GM21529 (cell line): ENCODE results near the gene NOP56.

Experiments used
- ATAC-seq: cut with Tn5 transposase; IDR thresholded peaks from one replicate; pipeline ENCODE4 v1.9.1; 2021; ENCODE audit not compliant: unreplicated experiment

Gene NOP56

GRCh38 chr20:2640260-2640659 is 12.2 kb upstream of the NOP56 start:
- ATAC-seq, result no peak

DNA sequence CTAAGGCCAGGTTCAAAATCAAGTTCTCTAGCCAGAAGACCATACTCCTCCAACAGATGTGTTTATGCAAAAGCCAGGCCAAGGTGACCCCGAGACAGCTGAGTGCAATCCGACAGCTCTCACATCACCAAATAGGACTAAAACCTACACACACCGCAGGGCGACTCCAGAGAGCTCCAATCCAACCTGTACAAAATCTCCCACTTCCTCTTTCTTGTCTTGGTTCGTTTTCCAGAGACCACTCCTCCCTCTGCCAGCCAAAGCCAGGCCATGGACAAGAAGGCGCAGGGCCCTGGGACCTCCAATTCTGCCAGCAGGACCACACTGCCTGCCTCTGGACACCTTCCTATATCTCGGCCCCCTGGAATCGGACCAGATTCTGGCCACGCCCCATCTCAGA is 11.5 kb upstream of the NOP56 start:
- ATAC-seq, result no peak

DNA sequence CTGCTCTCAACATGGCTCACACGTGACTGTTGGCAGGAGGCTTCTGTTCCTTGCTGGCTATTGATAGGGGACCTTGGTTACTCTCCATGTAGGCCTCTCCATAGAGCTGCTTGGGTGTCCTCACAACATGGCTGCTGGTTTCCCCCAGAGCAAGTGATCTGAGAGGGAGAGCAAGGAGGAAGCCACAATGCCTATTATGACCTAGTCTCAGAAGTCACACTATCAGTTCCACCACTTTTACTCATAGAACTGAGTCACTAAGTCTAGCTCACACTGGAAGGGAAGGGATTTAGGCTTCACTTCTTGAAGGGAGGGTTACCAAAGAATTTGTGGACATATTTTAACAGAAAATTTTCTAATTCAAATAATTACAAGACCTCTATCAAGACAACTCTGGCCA is 8.7 kb upstream of the NOP56 start:
- ATAC-seq, result no peak

GRCh38 chr20:2652724-2653555 is 508 bp downstream of the NOP56 start:
- ATAC-seq, result peak; percentile 47

DNA sequence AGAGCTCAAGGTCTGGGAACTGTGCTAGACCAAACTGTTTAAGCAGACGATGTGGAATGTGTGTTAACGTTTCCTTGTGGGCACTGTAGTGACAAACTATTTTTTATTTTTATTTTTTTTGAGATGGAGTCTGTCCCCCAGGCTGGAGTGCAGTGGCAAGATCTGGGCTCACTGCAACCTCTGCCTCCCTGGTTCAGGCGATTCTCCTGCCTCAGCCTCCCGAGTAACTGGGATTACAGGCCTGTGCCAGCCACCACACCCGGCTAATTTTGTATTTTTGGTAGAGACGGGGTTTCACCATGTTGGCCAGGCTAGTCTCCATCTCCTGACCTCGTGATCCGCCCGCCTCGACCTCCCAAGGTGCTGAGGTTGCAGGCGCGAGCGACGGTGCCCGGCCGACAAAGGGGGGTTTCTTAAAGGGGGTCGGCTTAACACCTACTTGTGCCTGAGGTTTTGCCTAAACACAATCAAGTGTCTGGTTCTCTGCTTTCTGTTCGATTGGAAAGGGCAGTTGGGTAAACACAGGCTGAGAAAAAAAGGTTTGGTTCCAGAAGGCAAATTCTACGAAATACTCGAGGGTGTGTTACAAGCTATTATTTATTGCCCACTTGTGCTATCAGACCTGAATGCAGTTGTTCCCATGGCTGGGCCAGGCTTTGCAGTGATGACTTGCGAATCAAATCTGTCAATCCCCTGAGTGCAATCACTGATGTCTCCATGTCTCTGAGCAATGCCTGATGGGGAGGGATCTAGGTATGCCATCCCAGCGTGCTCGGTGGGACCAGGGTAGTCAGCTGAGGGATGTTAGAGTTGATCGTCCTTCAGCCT is 1.3 kb downstream of the NOP56 start:
- no peak for ATAC-seq

DNA sequence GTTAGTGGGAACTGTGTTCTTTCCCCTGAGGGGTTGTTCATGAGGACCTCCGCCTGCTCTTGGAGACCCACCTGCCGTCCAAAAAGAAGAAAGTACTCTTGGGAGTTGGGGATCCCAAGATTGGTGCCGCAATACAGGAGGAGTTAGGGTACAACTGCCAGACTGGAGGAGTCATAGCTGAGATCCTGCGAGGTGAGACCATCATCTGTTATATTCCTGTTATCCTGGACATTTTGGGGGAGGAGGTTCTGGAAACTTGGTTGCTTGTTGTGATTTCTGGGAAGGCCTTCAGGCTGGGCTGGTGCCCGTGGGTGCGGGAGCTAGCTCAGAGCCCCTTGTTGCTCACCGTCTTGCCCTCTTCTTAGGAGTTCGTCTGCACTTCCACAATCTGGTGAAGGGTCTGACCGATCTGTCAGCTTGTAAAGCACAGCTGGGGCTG is 2.0 kb downstream of the NOP56 start:
- ATAC-seq, result no peak

DNA sequence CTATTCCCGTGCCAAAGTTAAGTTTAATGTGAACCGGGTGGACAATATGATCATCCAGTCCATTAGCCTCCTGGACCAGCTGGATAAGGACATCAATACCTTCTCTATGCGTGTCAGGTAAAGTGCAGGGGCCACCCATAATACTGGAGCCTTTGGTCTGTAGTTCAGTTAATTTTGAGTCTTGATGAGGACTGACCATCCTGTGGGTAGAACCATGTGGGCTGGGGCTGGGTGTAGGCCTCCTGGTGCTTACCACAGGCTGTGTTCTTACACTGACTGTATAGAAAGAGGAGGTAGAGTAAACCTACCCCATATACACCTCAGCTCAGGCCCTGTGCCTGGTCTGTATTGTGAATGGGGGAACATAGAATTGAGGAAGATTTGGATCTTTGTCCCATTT is 2.4 kb downstream of the NOP56 start:
- no peak for ATAC-seq

- ATAC-seq, result no peak
Measured at GRCh38 chr20:2655331-2656116, 3.1 kb downstream of the NOP56 start.

- ATAC-seq, result no peak
Measured at GRCh38 chr20:2656471-2657117, 4.2 kb downstream of the NOP56 start.

GRCh38 chr20:2657241-2657640 is 4.8 kb downstream of the NOP56 start:
- no peak for ATAC-seq

DNA sequence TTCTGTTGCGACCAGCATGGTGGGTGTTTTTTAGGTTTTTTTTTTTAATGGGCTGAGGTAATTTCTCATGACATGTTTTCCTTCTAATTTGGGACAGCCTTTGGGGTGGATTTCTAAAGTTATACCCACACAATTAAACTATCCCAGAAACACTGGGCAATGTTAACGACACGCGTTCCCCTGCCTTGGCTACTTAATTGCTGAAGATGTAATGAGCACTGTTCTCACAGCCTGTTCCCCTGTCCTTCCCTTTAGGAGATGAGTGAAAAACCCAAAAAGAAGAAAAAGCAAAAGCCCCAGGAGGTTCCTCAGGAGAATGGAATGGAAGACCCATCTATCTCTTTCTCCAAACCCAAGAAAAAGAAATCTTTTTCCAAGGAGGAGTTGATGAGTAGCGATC is 5.2 kb downstream of the NOP56 start:
- ATAC-seq, result no peak

DNA sequence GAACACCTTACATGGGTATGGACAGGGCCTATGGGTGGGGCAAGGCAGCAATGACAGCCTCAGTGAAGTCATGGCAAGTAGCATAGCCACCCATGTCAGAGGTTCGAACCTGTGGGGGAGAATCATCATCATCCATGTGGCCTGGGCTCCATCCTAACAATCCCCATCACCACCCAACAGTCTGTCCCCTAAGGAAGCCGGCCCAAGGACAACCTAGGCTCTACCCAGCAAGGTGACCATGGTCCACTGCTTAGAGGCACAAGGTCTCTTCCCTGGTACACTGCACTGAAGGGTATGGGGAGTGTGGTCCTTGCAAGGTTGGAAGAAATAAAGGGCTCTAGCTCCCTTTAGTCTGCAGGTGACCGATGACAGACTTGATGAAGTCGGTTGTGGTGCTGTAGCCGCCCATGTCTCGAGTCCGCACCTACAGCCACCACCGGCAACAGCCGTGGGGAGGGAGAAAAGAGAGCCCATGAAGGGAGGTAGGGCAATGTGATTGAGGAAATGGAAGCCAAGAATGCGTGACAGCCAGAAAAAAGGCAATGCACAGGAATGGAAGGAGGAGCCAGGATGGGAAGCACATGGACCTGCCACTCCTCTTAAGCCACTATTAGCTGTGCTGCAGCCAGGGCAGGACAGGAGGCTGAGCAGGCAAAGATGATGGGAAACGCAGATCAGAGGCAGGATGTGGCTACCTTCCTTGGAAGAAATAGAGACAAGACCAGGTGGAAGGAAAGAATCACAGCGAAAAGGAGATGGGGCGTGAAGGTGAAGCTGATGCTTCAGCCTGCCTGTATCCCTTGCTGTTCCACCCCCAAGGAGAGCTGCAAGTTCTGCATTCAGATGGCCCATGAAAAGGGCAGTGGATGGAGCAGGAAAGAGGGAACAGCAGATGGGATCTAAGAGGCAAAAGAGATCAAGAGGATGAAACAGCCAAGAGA is 6.3 kb downstream of the NOP56 start:
- ATAC-seq, result no peak

DNA sequence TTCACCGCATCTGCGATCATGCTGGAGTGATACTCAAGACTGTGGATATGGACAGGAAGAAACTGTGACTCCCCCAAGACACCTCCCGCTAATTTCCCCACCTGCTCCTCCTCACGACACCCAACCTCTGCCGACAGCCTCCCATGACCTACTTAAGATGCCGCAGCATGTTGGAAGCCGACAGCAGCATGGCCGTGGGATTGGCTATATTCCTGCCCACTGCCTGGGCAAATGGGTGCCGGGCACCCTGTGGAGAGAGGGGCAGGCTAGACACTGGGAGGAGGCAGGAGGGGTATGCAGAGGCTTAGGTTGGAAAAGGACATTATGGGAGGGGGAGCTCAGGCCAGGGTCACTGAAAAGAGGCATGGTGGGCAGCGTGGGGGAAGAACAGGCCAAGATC is 7.1 kb downstream of the NOP56 start:
- no peak for ATAC-seq

DNA sequence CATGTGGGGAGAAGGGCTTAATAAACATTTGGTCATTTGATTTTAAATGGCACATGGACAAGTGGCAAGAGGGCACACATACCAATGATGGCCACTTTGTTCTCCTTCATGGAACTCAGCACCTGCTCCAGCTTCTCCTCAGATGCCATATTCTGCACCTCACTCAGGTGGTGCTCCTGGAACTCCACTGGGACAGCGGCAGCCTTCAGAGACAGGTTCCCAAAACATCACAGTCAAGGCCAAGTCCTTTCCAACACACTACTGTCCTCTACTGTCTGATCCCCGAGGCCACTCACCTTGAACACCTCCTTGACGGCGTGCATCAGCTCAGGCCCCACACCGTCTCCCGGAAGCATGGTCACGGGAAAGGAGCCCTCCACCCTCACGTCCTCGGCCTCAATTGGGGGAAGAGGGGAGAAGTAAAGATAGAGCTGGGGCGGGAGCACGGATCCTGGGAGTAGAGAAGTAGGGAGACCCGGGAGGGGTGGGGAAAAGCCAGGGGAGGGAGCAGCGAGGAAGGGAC is 11.0 kb downstream of the NOP56 start:
- ATAC-seq, result no peak

DNA sequence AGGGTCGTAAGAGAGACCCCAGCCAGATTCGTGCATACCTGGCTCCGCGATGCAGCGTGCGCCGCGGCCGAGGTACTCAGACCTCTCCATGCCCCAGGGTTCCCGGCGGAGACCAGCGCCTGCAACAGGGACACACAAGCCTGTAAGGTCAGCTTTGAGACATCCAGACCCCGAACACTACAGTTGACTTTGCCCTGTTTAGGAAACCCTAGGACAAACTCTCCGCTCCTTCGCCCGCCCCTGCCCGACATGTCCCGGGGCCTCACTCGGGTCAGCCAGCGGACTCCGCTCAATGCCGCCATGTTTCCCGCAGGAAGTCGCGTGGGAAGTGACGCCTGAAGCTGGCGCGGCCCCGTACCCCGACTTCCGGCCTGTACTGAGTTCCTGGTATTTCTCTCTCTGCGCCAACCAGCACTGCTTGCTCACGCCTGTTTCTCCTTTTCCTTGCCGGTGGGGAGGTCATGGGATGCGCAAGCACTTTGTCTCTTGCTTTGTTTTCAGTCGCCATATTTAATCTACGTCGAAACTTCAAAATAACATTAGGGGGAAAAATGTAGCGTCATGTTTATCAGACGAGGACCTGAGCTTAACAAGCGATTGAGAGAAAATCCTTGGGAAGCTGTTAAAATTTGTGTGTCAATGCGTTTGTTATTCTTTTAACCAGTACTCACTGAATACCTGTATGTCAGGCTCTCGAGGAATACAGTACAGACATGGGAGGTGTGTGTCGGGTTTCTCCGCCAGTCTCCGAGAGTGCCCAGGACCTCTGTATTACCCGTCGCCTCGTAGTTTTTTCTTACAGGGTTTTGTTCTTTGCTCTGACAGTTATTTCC is 11.7 kb downstream of the NOP56 start, which contains the start of gene IDH3B:
Gene IDH3B, minus strand, starts transcription at position 330 of the 833 bp plus-strand sequence. Its CDS starts 28 bp downstream, at position 302.
- peak; percentile 85 for ATAC-seq

DNA sequence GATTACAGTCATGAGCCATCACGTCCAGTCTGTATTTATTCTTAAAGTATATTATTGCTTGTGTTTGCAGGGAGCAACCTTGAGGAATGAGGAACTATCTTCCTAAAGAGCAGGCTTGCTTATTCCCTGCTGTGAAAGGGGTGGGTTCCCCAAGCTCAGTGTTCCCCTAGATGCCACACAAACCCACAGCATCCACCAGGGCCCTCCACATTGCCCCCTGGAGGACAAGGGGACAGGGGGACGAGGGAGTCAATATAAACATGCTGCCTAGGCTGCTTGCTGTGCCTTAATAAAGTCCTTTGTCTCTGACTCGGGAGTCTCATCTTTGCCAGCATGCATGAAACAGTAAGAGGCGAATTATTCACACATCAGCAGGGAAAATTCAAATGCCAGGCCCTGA is 19.5 kb downstream of the NOP56 start:
- no peak for ATAC-seq

DNA sequence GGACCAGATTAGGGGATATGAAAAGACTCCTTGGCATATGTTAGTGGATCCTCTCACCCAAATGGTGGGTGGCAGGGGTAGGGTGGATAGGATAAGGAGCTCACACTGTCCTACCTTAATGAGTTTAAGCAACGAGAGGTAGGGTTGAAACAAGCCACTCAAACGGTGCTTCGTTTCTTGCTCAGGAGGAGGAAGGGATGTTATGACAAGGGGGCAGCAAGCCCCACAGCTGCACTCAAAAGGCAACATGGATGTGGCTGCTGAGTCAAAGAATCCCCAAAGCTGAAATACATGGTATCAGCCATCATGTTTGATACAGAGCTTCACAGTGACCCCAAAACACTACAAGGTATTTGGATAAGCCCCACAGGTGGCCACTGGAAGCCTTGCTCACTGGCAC is 20.0 kb downstream of the NOP56 start:
- no peak for ATAC-seq

DNA sequence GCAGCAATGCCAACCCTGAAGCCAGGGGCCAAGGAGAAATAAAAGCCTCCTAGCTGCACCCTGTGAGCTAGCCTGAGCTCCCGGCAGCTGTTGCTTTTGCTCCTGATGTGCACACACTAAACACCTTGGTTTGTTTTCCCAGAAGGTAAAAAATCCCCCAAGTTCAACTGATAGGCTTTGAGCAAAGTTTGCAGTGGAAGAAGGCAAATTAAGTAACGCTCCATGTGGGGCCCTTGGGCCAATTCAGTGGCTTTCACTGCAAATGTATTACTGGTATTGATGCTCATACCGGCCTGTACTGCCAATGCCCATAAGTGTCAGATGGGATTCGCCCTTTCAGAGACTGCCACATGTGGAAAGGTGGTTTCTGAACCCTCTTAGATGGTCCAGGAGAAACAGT is 21.0 kb downstream of the NOP56 start:
- no peak for ATAC-seq

DNA sequence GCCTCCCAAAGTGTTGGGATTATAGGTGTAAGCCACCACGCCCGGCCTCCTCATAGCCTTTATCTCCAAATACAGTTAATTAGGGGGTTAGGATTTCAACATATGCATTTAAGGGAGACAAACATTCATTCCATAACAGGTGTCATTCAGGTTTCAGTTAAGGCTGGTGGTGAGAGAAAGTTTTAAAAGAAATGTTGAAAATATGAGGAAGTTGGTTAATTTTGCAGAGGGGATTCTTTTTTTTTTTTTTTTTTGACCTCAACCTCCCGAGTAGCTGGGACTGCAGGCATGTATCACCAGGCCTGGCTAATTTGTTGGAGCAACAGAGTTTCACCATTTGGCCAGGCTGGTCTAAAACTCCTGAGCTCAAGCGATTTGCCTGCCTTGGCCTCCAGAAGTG is 27.6 kb downstream of the NOP56 start:
- ATAC-seq, result no peak
